Measurements from ENCODE around the gene SDCCAG8. TPM values are rescaled to one million over a fixed set of nuclear protein-coding genes. Genes with fewer than 3 reads are reported as not detected.

Gene SDCCAG8
- total RNA-seq, 6 experiments from 2014 or later: 13.4 to 20.6 (median 15.6) TPM

- H3K27ac ChIP-seq: no peak overlapping the region
Observed at GRCh38 chr1:243261390-243261789, 5.5 kb downstream of the SDCCAG8 start.

DNA sequence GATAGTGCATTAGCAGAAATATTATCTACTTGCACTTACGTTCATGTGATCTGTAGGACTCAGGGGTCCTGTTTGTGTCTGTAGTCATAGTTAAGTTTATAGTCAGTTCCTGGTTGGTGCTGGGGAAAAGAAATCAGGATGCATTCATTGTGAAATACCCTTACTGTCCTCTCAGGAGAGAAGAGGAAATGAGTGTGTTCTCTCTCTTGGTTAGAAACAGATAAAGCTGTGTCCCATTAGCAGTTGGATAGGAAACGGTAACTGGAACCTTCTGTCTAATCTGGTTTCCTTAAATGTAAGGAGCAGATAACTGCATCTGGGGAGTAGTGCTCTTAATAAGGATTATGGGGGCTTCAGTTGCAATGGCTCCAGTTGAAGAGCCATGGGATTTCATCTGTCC lies 8.9 kb downstream of the SDCCAG8 start:
- H3K9me3 ChIP-seq: no peaks in the 10 kb centered on the region
- H3K36me3 ChIP-seq: no peaks in the 10 kb centered on the region
- WGBS (ENCODE audit: insufficient coverage, low coverage, low lambda C conversion rate, missing lambda C conversion rate): 55% methylated on average over 2 of the region's 2 CpGs
- TF ChIP-seq POLR2A (IDR thresholded peaks at IDR 0.05) (peak; percentile 42), CTCF (IDR thresholded peaks at IDR 0.05) (no peak)
- no peaks in the 10 kb centered on the region for H3K4me1 ChIP-seq
- H3K27me3 ChIP-seq: no peaks in the 10 kb centered on the region
- ATAC-seq (peak; percentile 71 to 88 (median 82)), DNase-seq (no peak)
- intact Hi-C loops (cut with DNase I): no loop called here
- H3K4me3 ChIP-seq: no peak overlapping the region
- H3K27ac ChIP-seq: peak overlapping the region; percentile 11 to 64 (median 14)

More at GRCh38 chr1:243261390-243261789, 5.5 kb downstream of the SDCCAG8 start:
- TF ChIP-seq POLR2A (IDR thresholded peaks at IDR 0.05) (no peak), CTCF (IDR thresholded peaks at IDR 0.05) (no peak)
- no peak overlapping the region for H3K4me3 ChIP-seq
- no peaks in the 10 kb centered on the region for H3K36me3 ChIP-seq
- DNase-seq: no peak
- H3K27me3 ChIP-seq: no peaks in the 10 kb centered on the region
- intact Hi-C loops (cut with DNase I): no loop called here
- H3K9me3 ChIP-seq: no peaks in the 10 kb centered on the region
- peaks cover 0 to 12% (median 3%) of the 10 kb centered on the region in 4 donors for H3K4me1 ChIP-seq
- 82% methylated on average over 1 of the region's 1 CpG for WGBS (ENCODE audit: insufficient coverage, low coverage, low lambda C conversion rate, missing lambda C conversion rate)
- ATAC-seq: no peak

- ATAC-seq: no peak
- Histone ChIP-seq H3K36me3 (no peaks in the 10 kb centered on the region), H3K27me3 (no peaks in the 10 kb centered on the region), H3K9me3 (no peaks in the 10 kb centered on the region), H3K4me1 (no peaks in the 10 kb centered on the region), H3K4me3 (no peak overlapping the region), H3K27ac (no peak overlapping the region)
- intact Hi-C loops (cut with DNase I): no loop called here
- WGBS (ENCODE audit: insufficient coverage, low coverage, low lambda C conversion rate, missing lambda C conversion rate): 92% methylated on average over 4 of the region's 4 CpGs
- DNase-seq: no peak
- TF ChIP-seq CTCF (IDR thresholded peaks at IDR 0.05): no peak
- no peak for TF ChIP-seq POLR2A (IDR thresholded peaks at IDR 0.05)
Observed at GRCh38 chr1:243266231-243266630, 10.4 kb downstream of the SDCCAG8 start.

GRCh38 chr1:243267471-243267880 lies 11.6 kb downstream of the SDCCAG8 start:
- Histone ChIP-seq H3K4me3 (no peak overlapping the region), H3K27ac (peak overlapping the region in 2 of 3 donors; percentile 9 to 21), H3K9me3 (no peaks in the 10 kb centered on the region), H3K36me3 (no peaks in the 10 kb centered on the region), H3K27me3 (no peaks in the 10 kb centered on the region), H3K4me1 (no peaks in the 10 kb centered on the region)
- DNase-seq: peak in 1 of 3 donors; percentile 33
- intact Hi-C loops (cut with DNase I): no loop called here
- TF ChIP-seq POLR2A (IDR thresholded peaks at IDR 0.05) (no peak), CTCF (IDR thresholded peaks at IDR 0.05) (no peak)
- ATAC-seq: peak; percentile 19 to 61 (median 40)
- WGBS (ENCODE audit: insufficient coverage, low coverage, low lambda C conversion rate, missing lambda C conversion rate): 53% methylated on average over 10 of the region's 10 CpGs
